Endothelial cell of umbilical vein (primary cell): ENCODE measurements around the gene ABCG2. TPM values are rescaled to one million over a fixed set of nuclear protein-coding genes. Genes with fewer than 3 reads are reported as not detected.

Experiments
- BruUV-seq: library from RNA; stranded (reverse); fragments of 400-500 nt; replicated peaks from 2 replicates; lab custom pipeline; 2021; lab: Mats Ljungman, UMichigan
- CTCF ChIA-PET: fragments of 300-600, 350-600 bp; sonication (Branson Sonifier 250); formaldehyde crosslinking; loops from one replicate; lab custom pipeline; 2021; ENCODE audit warnings: antibody characterized with exemption, inconsistent platforms; lab: Charles Lee
- POLR2A ChIA-PET: fragments of 300-600, 350-600 bp; sonication (Branson Sonifier 250); formaldehyde crosslinking; loops from one replicate; lab custom pipeline; 2021; ENCODE audit warnings: antibody characterized with exemption, inconsistent platforms; lab: Charles Lee
- DNase-seq: peaks from one replicate; pipeline ENCODE4 v3.0.0-alpha.2; 2011; ENCODE audit warnings: low read depth, low spot score
- FAIRE-seq: peaks from 2 replicates; lab custom pipeline; 2011; peaks lifted over from hg19 to GRCh38; lab: Jason Lieb, UNC
- H2AFZ ChIP-seq: 2 replicates; pipeline ENCODE4 v1.6.0; 2012; ENCODE audit warnings: low read depth, low read length, control low read depth, inconsistent platforms
- H3K27ac ChIP-seq: 2 replicates; pipeline ENCODE4 v1.5.1; 2011; ENCODE audit warnings: low read depth, mild to moderate bottlenecking, control low read depth, low read length, moderate library complexity; ENCODE audit not compliant: insufficient read depth
- H3K27me3 ChIP-seq, 2 experiments: 2 replicates each; pipeline versions ENCODE4 v1.6.0 to v1.6.1; 2011; ENCODE audit warnings: low read length in 2 of 2, mixed read lengths in 1 of 2; ENCODE audit not compliant: control insufficient read depth in 2 of 2, insufficient read depth in 2 of 2
- H3K36me3 ChIP-seq, 2 experiments: 2 replicates in 1 of 2; 3 replicates in 1 of 2; pipeline ENCODE4 v1.5.1; 2011; ENCODE audit warnings: low read length in 2 of 2, mild to moderate bottlenecking in 1 of 2, moderate library complexity in 1 of 2; ENCODE audit not compliant: control insufficient read depth in 2 of 2, insufficient read depth in 2 of 2; ENCODE audit errors: extremely low read depth in 1 of 2
- H3K4me1 ChIP-seq: 3 replicates; pipeline ENCODE4 v1.5.1; 2011; ENCODE audit warnings: mild to moderate bottlenecking, low read length; ENCODE audit not compliant: control insufficient read depth, insufficient read depth; ENCODE audit errors: extremely low read depth
- H3K4me2 ChIP-seq: 2 replicates; pipeline ENCODE4 v1.6.1; 2011; ENCODE audit warnings: low read length, control low read depth, mixed read lengths; ENCODE audit not compliant: insufficient read depth
- H3K4me3 ChIP-seq, 3 experiments: fragments of 200-600 bp in 1 of 3; sonication (generic), shearing (Covaris generic) in 1 of 3; replicated peaks in 1 of 3; 2 replicates each; pipeline ENCODE4 v1.5.1; 2011 to 2016; ENCODE audit warnings: control low read depth in 3 of 3, low read length in 3 of 3, mild to moderate bottlenecking in 2 of 3, inconsistent platforms in 1 of 3, low read depth in 1 of 3, moderate library complexity in 1 of 3; ENCODE audit not compliant: insufficient read depth in 1 of 3
- H3K79me2 ChIP-seq: 2 replicates; pipeline ENCODE4 v1.6.0; 2012; ENCODE audit warnings: low read length, inconsistent platforms; ENCODE audit not compliant: control insufficient read depth, insufficient read depth
- H3K9ac ChIP-seq: replicated peaks from 2 replicates; pipeline ENCODE3; 2011; ENCODE audit warnings: low read length, control low read depth; ENCODE audit not compliant: insufficient read depth; ENCODE audit errors: extremely low read depth
- H3K9me1 ChIP-seq: replicated peaks from 3 replicates; pipeline ENCODE4 v1.6.0; 2011; ENCODE audit warnings: mild to moderate bottlenecking, low read length; ENCODE audit not compliant: control insufficient read depth, insufficient read depth; ENCODE audit errors: extremely low read depth
- H3K9me3 ChIP-seq: replicated peaks from 2 replicates; pipeline ENCODE4 v1.5.1; 2012; ENCODE audit warnings: low read length, inconsistent platforms; ENCODE audit not compliant: control insufficient read depth, insufficient read depth
- H4K20me1 ChIP-seq: replicated peaks from 2 replicates; pipeline ENCODE3; 2011; ENCODE audit warnings: mild to moderate bottlenecking, low read length; ENCODE audit not compliant: control insufficient read depth, insufficient read depth; ENCODE audit errors: extremely low read depth
- CTCF ChIP-seq, 2 donors: IDR thresholded peaks; 1 replicate in 1 of 2; 2 replicates in 1 of 2; pipeline ENCODE4 v1.5.1; 2011; ENCODE audit warnings: low read length in 2 of 2, mild to moderate bottlenecking in 2 of 2, moderate library complexity in 2 of 2, control low read depth in 1 of 2, inconsistent platforms in 1 of 2, low read depth in 1 of 2; ENCODE audit not compliant: insufficient read depth in 1 of 2; ENCODE audit errors: extremely low read depth in 1 of 2
- EZH2 ChIP-seq: IDR thresholded peaks from 2 replicates; pipeline ENCODE4 v1.6.1; 2012; ENCODE audit warnings: borderline replicate concordance, low read depth, mild to moderate bottlenecking, moderate library complexity, low read length, inconsistent platforms; ENCODE audit not compliant: severe bottlenecking
- FOS ChIP-seq: IDR thresholded peaks from 2 replicates; pipeline ENCODE4 v1.6.1; 2011; ENCODE audit warnings: mild to moderate bottlenecking, low read length, moderate library complexity, borderline replicate concordance; ENCODE audit not compliant: insufficient read depth
- GATA2 ChIP-seq: IDR thresholded peaks from 2 replicates; pipeline ENCODE4 v1.7.0; 2011; ENCODE audit warnings: low read depth, mild to moderate bottlenecking, moderate library complexity, mixed read lengths, low read length; ENCODE audit not compliant: insufficient read length, insufficient read depth
- JUN ChIP-seq: IDR thresholded peaks from 2 replicates; pipeline ENCODE4 v1.6.1; 2011; ENCODE audit warnings: borderline replicate concordance, low read depth; ENCODE audit not compliant: insufficient read length, insufficient read depth
- MYC ChIP-seq: IDR thresholded peaks from one replicate; pipeline ENCODE4 v1.6.1; 2011; ENCODE audit warnings: mild to moderate bottlenecking, low read depth, low read length
- POLR2AphosphoS5 ChIP-seq: IDR thresholded peaks from 2 replicates; pipeline ENCODE4 v1.6.1; 2012; ENCODE audit warnings: low read depth, mild to moderate bottlenecking, control low read depth, low read length, moderate library complexity; ENCODE audit not compliant: insufficient read depth
- dilution Hi-C: fragments of 300-500 bp; cut with MboI; formaldehyde crosslinking; loops from one replicate; pipeline ENCODE4 v1.15.0; 2019; ENCODE audit warnings: low sequenced_read_pairs; ENCODE audit not compliant: extremely low pct_ligation_motif_present
- intact Hi-C: fragments of 100-400 bp; cut with micrococcal nuclease; formaldehyde crosslinking; loops from one replicate; pipeline ENCODE4 v1.10.0; 2022
- polyA plus RNA-seq, 4 experiments: library from polyadenylated mRNA; depleted of rRNA in 3 of 4; stranded (reverse) in 3 of 4; unstranded in 1 of 4; fragments of >200 nt; gene quantifications; 2 replicates each; pipeline versions ENCODE4 v1.2.1 to v1.2.3, GENCODE V29; 2011 to 2012; ENCODE audit warnings: missing spikeins in 1 of 4
- total RNA-seq: library from RNA; stranded (reverse); gene quantifications from 2 replicates; pipeline ENCODE4 v1.2.3, GENCODE V29; 2021

ABCG2 gene
- total and polyA plus RNA-seq, 2 donors (not counting 3 experiments of a cell fraction or from before 2014, with no cell fraction given), result 3.4 to 5.0 TPM

GRCh38 chr4:88196013-88196365, 37.5 kb upstream of the ABCG2 start:
- Histone ChIP-seq H4K20me1 (no peaks in the 10 kb centered on the region), H3K36me3 (no peaks in the 10 kb centered on the region), H2AFZ (no peak overlapping the region), H3K4me1 (no peaks in the 10 kb centered on the region), H3K27ac (no peak overlapping the region), H3K79me2 (no peaks in the 10 kb centered on the region), H3K9ac (no peak overlapping the region), H3K27me3 (no peaks in the 10 kb centered on the region), H3K9me1 (no peaks in the 10 kb centered on the region), H3K9me3 (no peaks in the 10 kb centered on the region), H3K4me3 (no peak overlapping the region), H3K4me2 (no peak overlapping the region)
- POLR2A ChIA-PET, result no interaction called here
- BruUV-seq, result no TSS peak
- FAIRE-seq (no peak), DNase-seq (no peak)
- CTCF ChIA-PET, result no interaction called here
- TF ChIP-seq FOS (no peak), JUN (no peak), MYC (no peak), EZH2 (no peak), CTCF (IDR thresholded peaks at IDR 0.05; ENCODE audit: extremely low read depth in 1 of 2, insufficient read depth in 1 of 2, low read depth in 1 of 2, low read length in 2 of 2) (no peak), POLR2AphosphoS5 (no peak), GATA2 (no peak)
- intact Hi-C loops, result no loop called here
- dilution Hi-C loops, result no loop called here
